Pulmonary artery endothelial cell (primary cell): Measurements from ENCODE around the gene RBP4. TPM values are rescaled to one million over a fixed set of nuclear protein-coding genes. Genes with fewer than 3 reads are reported as not detected.

Experiments used
- DNase-seq: peaks from one replicate; pipeline ENCODE4 v3.0.0-alpha.2; 2011; ENCODE audit warnings: low read depth, low spot score
- total RNA-seq: library from RNA; depleted of rRNA; stranded (reverse); fragments of >200 nt; gene quantifications from 2 replicates; pipeline ENCODE4 v1.2.3, GENCODE V29; 2014

Gene RBP4
- total RNA-seq, 1 donor from 2014 or later: not detected

GRCh38 chr10:93596539-93596938 lies 4.5 kb downstream of the RBP4 start:
- no peak for DNase-seq

GRCh38 chr10:93595378-93596161 lies 5.5 kb downstream of the RBP4 start:
- no peak for DNase-seq

GRCh38 chr10:93594518-93594917 lies 6.5 kb downstream of the RBP4 start:
- no peak for DNase-seq

DNA sequence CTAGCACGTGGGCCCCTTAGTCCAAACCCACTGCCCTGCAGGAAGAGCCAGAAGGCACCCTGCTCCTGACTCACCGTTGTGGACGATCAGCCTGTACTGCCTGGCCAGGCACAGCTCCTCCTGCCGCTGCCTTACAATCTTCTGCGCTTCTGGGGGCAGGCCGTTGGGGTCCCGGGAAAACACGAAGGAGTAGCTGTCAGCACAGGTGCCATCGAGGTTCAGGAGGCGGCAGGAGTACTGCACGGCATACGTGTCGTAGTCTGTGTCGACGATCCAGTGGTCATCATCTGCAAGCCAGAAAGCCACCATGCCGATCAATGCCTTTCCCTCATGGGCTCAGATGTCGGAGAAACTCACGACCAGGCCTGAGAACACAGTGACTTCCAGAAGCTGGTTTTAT lies 7.3 kb downstream of the RBP4 start:
- DNase-seq: no peak

- DNase-seq: no peak
These were observed 7.8 kb downstream of the RBP4 start for GRCh38 chr10:93593254-93593653.

- DNase-seq: no peak
These were observed 9.8 kb downstream of the RBP4 start for GRCh38 chr10:93591065-93591808.

DNA sequence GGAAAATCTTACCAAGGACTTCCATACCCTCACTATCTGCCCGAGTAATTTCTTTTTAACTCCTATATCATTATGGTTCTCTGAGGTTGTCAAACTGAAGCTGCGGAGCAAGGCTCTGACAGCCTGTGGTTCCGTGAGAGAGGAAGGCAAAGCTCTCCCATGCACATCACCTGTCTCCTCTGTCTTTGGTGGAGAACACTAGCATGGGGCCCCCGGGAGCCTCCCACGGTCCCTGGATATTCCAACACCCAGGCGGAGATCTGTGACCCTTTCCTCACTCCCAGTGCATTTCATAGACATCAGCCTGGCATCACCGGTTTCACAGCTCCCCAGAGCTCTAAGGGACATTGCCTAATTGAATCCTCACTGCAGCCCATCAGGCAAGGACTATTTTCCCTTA lies 10.4 kb downstream of the RBP4 start:
- DNase-seq: no peak

GRCh38 chr10:93589648-93590562 lies 11.1 kb downstream of the RBP4 start:
- no peak for DNase-seq

DNA sequence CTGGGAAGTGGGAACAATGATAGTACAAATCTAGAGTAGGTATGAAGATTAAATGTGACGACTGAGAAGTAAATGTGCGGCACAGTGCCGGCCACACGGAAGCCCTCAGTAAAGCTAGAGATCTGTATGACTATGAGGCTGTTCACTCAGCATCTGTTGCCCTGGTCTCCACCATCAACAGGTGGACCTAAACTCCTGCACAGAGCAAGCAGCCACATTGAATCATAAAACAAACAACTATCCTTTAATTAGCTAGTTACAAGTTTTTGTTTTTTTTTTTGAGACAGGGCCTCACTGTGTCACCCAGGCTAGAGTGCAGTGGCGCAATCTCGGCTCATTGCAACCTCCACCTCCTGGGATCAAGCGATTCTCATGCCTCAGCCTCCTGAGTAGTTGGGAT lies 16.6 kb downstream of the RBP4 start:
- no peak for DNase-seq

DNA sequence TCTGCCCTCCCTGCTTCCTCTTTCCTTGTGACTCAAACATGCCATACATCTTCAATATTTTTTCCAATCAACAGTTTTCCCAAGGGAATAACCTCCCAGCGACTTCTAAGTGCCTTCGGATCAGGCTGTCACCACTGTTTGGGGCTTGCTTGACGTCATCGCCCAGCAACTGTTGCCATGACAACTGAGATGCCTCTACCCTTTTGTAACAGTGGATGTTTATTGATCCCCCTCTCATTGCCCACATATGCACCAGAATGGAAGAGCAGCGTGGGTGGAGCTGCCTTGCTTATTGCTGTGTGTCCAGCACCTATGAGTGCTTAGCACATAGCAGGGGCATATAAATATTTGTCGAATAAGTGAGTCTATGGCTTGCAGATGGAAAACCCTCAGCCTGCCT lies 20.2 kb downstream of the RBP4 start:
- DNase-seq: no peak

DNA sequence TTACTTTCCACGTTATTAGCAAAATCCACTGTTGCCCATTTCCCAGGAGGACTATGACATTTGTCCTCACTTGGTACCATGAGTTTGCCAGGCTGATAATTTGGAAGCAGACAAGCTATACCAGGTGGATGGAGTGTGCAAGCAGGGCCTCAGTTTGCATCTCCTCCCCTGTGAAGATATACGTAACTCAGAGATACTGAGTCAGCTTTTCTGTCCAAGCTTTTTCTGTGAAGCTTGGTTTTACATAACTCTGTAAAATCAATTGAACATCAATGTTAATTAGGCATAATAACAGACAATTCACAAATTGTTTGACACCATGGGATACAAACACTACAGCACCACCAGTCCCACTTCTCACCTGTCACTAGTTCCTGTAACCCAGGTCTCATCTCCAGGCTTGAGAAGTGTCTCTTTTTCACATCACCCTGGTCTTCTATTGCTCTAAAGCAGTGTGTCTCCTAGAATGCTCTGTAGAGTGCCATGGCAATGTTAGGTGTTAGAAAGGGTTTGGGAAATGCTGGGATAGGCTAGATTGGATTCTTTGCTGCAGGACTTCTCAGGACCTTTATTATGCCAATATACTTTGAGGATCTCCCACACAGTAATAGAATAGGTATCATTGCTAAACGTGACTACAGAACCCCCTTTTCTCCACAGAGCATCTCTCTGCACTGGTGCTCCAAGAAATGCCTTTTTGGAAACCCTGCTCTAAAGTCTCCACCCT lies 20.9 kb downstream of the RBP4 start:
- no peak for DNase-seq

GRCh38 chr10:93579089-93579488 lies 21.9 kb downstream of the RBP4 start:
- no peak for DNase-seq

DNA sequence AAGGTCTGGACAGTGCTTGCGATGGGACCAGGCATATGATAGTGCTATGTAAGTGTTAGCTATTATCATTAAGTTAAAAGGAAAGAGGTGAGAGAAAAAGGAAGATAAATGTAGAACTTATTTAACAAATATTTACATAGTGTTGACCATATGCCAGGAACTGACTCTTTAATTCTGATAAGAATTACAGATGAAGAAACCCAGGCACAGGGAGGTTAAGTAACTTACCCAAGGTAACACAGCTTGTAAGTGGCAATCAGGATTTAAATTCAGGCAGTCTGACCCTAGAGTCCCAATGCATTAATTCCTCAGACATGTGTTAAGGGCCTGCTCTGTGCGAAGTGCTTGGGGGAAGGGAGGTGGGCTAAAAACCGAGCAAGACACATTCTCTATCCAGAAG lies 23.5 kb downstream of the RBP4 start:
- no peak for DNase-seq

GRCh38 chr10:93576888-93577287 lies 24.1 kb downstream of the RBP4 start:
- DNase-seq: no peak

GRCh38 chr10:93573924-93574323 lies 27.1 kb downstream of the RBP4 start:
- DNase-seq: no peak

GRCh38 chr10:93573051-93573909 lies 27.8 kb downstream of the RBP4 start:
- no peak for DNase-seq

- no peak for DNase-seq
These were observed 28.4 kb downstream of the RBP4 start for GRCh38 chr10:93572606-93573005.

DNA sequence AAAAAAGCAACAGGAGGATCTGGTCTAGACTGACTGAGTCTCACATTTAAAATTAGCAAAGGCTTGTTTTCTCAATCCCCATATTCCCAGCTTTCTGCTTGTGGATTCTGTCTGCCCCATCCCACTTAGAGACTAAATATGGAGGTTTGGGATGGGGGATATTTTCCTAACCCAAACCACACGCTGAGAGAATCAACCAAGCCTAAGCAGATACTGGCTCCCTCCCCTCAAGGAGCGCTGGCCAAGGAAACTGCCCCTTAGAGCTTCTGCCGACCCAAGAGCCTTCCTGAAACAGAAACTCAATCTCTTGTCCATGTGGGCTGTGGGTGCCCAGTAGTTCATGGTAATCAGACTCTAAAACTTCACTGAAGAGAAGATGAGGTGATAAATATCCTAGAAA lies 30.7 kb downstream of the RBP4 start:
- DNase-seq: no peak

DNA sequence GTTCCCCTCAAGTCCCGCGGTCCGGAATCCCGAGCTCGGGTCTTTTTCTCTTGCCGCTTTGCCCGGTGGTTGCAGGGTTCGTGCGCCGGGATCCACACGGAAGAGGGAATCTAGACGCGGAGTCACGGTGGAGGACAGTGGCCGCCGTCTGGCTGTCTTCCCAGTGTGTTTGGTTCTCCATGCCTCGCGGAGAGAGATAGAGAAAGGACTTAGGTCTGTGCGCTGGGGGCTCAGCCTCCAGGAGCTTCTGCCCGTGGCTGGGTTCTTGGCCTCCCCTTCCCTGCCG lies 33.0 kb downstream of the RBP4 start:
- no peak for DNase-seq

- DNase-seq: no peak
These were observed 33.5 kb downstream of the RBP4 start for GRCh38 chr10:93567277-93568104.
